HFF-Myc (cell line): ENCODE measurements around the gene ZNF235.

Source experiments
- DNase-seq: peaks from one replicate; pipeline ENCODE4 v3.0.0-alpha.2; 2011; ENCODE audit warnings: low read depth; ENCODE audit errors: extremely low read depth
- H3K4me3 ChIP-seq: replicated peaks from 2 replicates; pipeline ENCODE4 v1.5.1; 2011; ENCODE audit warnings: low read depth, mild to moderate bottlenecking, control low read depth, low read length
- CTCF ChIP-seq: IDR thresholded peaks from 2 replicates; pipeline ENCODE4 v1.5.1; 2012; ENCODE audit warnings: mild to moderate bottlenecking, low read depth, low read length, control low read depth; ENCODE audit errors: missing control alignments

The ZNF235 gene

GRCh38 chr19:44315883-44316282 lies 11.1 kb upstream of the ZNF235 start:
- H3K4me3 ChIP-seq: no peak overlapping the region
- TF ChIP-seq CTCF: no peak
- DNase-seq: no peak

DNA sequence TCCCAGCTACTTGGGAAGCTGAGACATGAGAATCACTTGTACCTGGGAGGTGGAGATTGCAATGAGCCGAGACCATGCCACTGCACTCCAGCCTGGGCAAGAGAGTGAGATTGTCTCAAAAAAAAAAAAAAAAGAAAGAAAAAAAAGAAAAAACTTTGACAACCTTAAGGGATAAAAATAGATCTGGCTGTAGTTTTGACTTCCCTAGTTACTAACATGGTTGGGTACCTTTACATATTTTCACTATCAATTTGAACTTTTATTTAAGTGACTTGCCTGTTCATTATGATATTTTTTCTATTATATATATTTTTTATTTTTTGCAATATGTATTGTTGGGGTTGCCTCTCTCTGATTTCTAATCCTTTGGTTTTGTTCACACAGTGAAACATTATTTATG lies 8.4 kb upstream of the ZNF235 start:
- H3K4me3 ChIP-seq: no peak overlapping the region
- DNase-seq: no peak
- TF ChIP-seq CTCF: no peak

- TF ChIP-seq CTCF: no peak
- H3K4me3 ChIP-seq: no peak overlapping the region
- DNase-seq: no peak
Measured at GRCh38 chr19:44308011-44308410, 3.2 kb upstream of the ZNF235 start.

- no peak overlapping the region for H3K4me3 ChIP-seq
- TF ChIP-seq CTCF: no peak
- no peak for DNase-seq
Measured at GRCh38 chr19:44306283-44306682, 1.5 kb upstream of the ZNF235 start.

DNA sequence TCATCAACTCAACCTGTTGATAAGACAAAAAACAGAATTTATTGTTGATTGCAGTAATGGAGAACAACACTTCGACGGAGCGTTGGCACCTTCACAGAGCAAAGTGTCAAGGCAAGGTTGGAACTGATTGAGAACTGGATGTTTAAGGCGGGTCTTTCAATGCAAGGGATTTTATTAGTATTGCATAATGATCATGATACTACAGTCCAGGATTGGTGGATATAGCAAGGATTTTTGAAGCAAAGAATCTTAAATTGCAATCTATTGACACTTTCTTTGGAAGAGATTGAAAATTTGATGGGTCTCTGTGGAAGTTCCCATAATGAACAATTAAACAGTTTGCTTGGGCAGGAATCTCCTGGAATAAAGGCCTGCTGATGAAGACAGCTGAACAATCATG lies 632 bp upstream of the ZNF235 start:
- no peak for TF ChIP-seq CTCF
- no peak for DNase-seq
- H3K4me3 ChIP-seq: peak overlapping the region; percentile 68; the same call in 1 of the 2 replicates

GRCh38 chr19:44303976-44304568 lies 753 bp downstream of the ZNF235 start:
- no peak for TF ChIP-seq CTCF
- peak; percentile 17 for DNase-seq
- H3K4me3 ChIP-seq: peak overlapping the region; percentile 68

- H3K4me3 ChIP-seq: peak overlapping the region; percentile 68; the same call in 1 of the 2 replicates
- no peak for DNase-seq
- TF ChIP-seq CTCF: no peak
Measured at GRCh38 chr19:44303320-44303719, 1.5 kb downstream of the ZNF235 start.
